MCF 10A (cell line): ENCODE measurements around the gene CAST. TPM values are rescaled to one million over a fixed set of nuclear protein-coding genes. Genes with fewer than 3 reads are reported as not detected.

Experiments
- BruUV-seq: library from RNA; stranded (reverse); fragments of 400-500 nt; replicated peaks from 2 replicates; lab custom pipeline; 2021; lab: Mats Ljungman, UMichigan
- CTCF ChIA-PET: fragments of 300-600 bp; sonication (Branson Sonifier 250); formaldehyde crosslinking; extraction: SDS; loops from one replicate; lab custom pipeline; 2021; ENCODE audit warnings: antibody characterized with exemption, inconsistent platforms; lab: Yijun Ruan, JAX
- POLR2A ChIA-PET: fragments of 300-600, 350-650 bp; sonication (Branson Sonifier 250); formaldehyde crosslinking; extraction: SDS; loops from one replicate; lab custom pipeline; 2020; ENCODE audit warnings: antibody characterized with exemption, inconsistent platforms; lab: Yijun Ruan, JAX
- DNase-seq: peaks from one replicate; pipeline ENCODE4 v3.0.0-alpha.2; 2018; ENCODE audit not compliant: unreplicated experiment
- H3K27ac Mint-ChIP-seq: one replicate; pipeline ENCODE4 v1.8.0; 2022; ENCODE audit warnings: mild to moderate bottlenecking, low read depth, mixed read lengths; ENCODE audit not compliant: unreplicated experiment
- H3K27me3 Mint-ChIP-seq: one replicate; pipeline ENCODE4 v1.8.0; 2022; ENCODE audit warnings: mixed read lengths; ENCODE audit not compliant: insufficient read depth, unreplicated experiment
- H3K36me3 Mint-ChIP-seq: one replicate; pipeline ENCODE4 v1.8.0; 2022; ENCODE audit warnings: mild to moderate bottlenecking, moderate library complexity, mixed read lengths; ENCODE audit not compliant: insufficient read depth, unreplicated experiment
- H3K4me1 Mint-ChIP-seq: one replicate; pipeline ENCODE4 v1.8.0; 2022; ENCODE audit warnings: mixed read lengths; ENCODE audit not compliant: insufficient read depth, unreplicated experiment
- H3K4me3 Mint-ChIP-seq: one replicate; pipeline ENCODE4 v1.8.0; 2022; ENCODE audit warnings: mild to moderate bottlenecking, moderate library complexity, mixed read lengths; ENCODE audit not compliant: unreplicated experiment
- H3K9me3 Mint-ChIP-seq: one replicate; pipeline ENCODE4 v1.8.0; 2022; ENCODE audit warnings: mixed read lengths; ENCODE audit not compliant: unreplicated experiment
- intact Hi-C: fragments of 100-400 bp; cut with micrococcal nuclease; formaldehyde crosslinking; loops from 2 replicates; pipeline ENCODE4 v1.14.1; 2022
- total RNA-seq: library from RNA; stranded (reverse); gene quantifications from 2 replicates; pipeline ENCODE4 v1.2.3, GENCODE V29; 2022
- TF ChIP-seq, protein P1 (sequence below): fragments of 200-600 bp; IDR thresholded peaks from one replicate; pipeline ENCODE4 v1.8.0; 2022; ENCODE audit warnings: antibody characterized with exemption, mild to moderate bottlenecking; ENCODE audit not compliant: unreplicated experiment

The CAST gene
- total RNA-seq, 1 experiment from 2014 or later, result 351 TPM

DNA sequence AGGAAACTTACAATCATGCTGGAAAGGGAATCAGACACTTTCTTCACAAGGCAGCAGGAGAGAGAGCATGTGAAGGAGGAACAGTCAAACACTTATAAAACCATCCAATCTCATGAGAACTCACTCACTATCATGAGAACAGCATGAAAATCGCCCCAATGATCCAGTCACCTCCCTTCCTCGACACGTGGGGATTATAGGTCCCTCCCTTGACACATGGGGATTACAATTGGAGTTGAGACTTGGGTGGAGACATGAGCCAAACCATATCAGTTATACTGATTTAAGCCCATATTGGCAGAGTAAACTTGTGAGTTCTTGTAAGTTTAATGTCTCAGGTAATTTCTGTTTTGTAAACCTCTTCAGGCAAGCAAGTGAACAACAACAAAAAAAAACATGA, 74.8 kb downstream of the CAST start:
- H3K36me3 Mint-ChIP-seq, result peaks cover 77% of the 10 kb centered on the region
- DNase-seq, result no peak
- BruUV-seq, result no TSS peak
- no peaks in the 10 kb centered on the region for H3K9me3 Mint-ChIP-seq
- CTCF ChIA-PET, result no interaction called here
- H3K27me3 Mint-ChIP-seq, result no peaks in the 10 kb centered on the region
- TF ChIP-seq, protein P1, sequence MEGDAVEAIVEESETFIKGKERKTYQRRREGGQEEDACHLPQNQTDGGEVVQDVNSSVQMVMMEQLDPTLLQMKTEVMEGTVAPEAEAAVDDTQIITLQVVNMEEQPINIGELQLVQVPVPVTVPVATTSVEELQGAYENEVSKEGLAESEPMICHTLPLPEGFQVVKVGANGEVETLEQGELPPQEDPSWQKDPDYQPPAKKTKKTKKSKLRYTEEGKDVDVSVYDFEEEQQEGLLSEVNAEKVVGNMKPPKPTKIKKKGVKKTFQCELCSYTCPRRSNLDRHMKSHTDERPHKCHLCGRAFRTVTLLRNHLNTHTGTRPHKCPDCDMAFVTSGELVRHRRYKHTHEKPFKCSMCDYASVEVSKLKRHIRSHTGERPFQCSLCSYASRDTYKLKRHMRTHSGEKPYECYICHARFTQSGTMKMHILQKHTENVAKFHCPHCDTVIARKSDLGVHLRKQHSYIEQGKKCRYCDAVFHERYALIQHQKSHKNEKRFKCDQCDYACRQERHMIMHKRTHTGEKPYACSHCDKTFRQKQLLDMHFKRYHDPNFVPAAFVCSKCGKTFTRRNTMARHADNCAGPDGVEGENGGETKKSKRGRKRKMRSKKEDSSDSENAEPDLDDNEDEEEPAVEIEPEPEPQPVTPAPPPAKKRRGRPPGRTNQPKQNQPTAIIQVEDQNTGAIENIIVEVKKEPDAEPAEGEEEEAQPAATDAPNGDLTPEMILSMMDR, result no peak
- no peak overlapping the region for H3K27ac Mint-ChIP-seq
- intact Hi-C loops, result no loop called here
- POLR2A ChIA-PET, result no interaction called here
- peaks cover 27% of the 10 kb centered on the region for H3K4me1 Mint-ChIP-seq
- H3K4me3 Mint-ChIP-seq, result no peak overlapping the region

DNA sequence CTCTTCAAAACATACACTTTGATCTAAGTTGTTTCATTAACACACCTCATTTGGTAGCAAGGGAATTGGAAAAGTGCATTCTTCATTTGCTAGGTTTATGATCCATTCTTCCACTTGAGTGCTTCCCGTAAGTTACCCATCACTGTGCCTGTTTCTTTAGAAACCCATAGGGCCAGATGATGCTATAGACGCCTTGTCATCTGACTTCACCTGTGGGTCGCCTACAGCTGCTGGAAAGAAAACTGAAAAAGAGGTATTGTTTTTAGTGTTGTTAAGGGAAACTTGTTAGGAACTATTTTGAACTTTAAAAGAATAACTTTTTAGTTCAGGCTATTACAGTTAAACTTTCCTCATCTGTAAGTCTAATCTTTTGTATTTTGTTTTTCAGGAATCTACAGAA, 78.9 kb downstream of the CAST start:
- Mint-ChIP-seq H3K9me3 (no peaks in the 10 kb centered on the region), H3K4me1 (peaks cover 4% of the 10 kb centered on the region), H3K36me3 (peaks cover 97% of the 10 kb centered on the region), H3K27ac (no peak overlapping the region), H3K27me3 (no peaks in the 10 kb centered on the region), H3K4me3 (no peak overlapping the region)
- intact Hi-C loops, result no loop called here
- DNase-seq, result no peak
- BruUV-seq, result no TSS peak
- ChIA-PET POLR2A (interaction anchor here (0.7 to 1.8 kb wide), 3 partner anchors 11 to 50 kb away, joined by 3 to 5 read pairs (median 3); no protein-coding TSS in a partner anchor), CTCF (interaction anchor here (0.6 to 4.3 kb wide), 3 partner anchors 11 to 134 kb away, joined by 3 to 34 read pairs (median 3); no protein-coding TSS in a partner anchor)
- TF ChIP-seq, protein P1, result no peak

DNA sequence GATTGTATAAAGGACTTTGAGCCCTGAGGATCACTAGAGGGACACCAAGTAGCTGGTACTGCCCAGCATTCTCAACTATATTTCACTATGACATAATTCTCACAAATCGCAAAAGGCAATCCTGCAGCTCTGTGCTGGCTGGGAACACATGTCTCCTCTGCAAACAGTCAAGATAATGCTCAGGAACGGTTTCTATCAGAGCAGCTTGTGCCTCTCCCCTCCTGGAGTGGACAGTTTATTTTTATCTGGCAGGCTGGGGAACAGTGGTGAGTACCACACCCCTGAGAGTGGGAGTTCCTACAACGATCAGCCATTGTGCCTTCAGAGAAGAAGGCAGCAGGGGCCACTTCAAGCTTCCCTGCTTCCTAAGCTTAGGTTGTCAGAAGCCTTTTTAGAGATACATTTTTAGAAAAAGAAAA, 79.7 kb downstream of the CAST start:
- Mint-ChIP-seq H3K4me3 (no peak overlapping the region), H3K36me3 (peaks cover 98% of the 10 kb centered on the region), H3K4me1 (peaks cover 4% of the 10 kb centered on the region), H3K27ac (no peak overlapping the region), H3K27me3 (no peaks in the 10 kb centered on the region), H3K9me3 (no peaks in the 10 kb centered on the region)
- DNase-seq, result no peak
- TF ChIP-seq, protein P1, result no peak
- intact Hi-C loops, result no loop called here
- ChIA-PET POLR2A (interaction anchor here (1.3 to 1.8 kb wide), 3 partner anchors 8 to 51 kb away, joined by 3 to 5 read pairs (median 5); no protein-coding TSS in a partner anchor), CTCF (interaction anchor here (0.5 to 4.3 kb wide), 6 partner anchors 10 to 392 kb away, joined by 3 to 34 read pairs (median 4); no protein-coding TSS in a partner anchor)
- no TSS peak for BruUV-seq

DNA sequence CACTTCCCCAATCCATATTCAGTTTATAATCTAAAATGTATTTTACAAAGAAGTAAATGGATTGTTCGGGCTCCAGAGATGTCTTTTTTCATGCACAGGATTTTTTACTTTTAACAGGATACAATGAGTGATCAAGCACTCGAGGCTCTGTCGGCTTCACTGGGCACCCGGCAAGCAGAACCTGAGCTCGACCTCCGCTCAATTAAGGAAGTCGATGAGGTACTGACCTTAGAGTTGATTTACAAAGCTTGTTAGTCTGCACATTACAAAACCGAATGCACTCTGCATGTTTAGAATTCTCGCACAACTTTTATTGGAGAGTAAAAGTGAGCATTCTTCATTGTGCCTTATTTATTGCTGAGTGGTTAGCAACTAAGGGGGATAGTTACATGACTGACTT, 80.4 kb downstream of the CAST start:
- H3K4me3 Mint-ChIP-seq, result no peak overlapping the region
- BruUV-seq, result no TSS peak
- ChIA-PET POLR2A (interaction anchor here (1.0 to 1.8 kb wide), 4 partner anchors 9 to 51 kb away, joined by 3 to 5 read pairs (median 4); no protein-coding TSS in a partner anchor), CTCF (interaction anchor here (1.4 to 4.3 kb wide), 5 partner anchors 8 to 128 kb away, joined by 4 to 34 read pairs (median 8); no protein-coding TSS in a partner anchor)
- peaks cover 98% of the 10 kb centered on the region for H3K36me3 Mint-ChIP-seq
- DNase-seq, result no peak
- intact Hi-C loops, result no loop called here
- TF ChIP-seq, protein P1, result no peak
- peaks cover 4% of the 10 kb centered on the region for H3K4me1 Mint-ChIP-seq
- peak overlapping the region; percentile 57 for H3K27ac Mint-ChIP-seq
- H3K9me3 Mint-ChIP-seq, result no peaks in the 10 kb centered on the region
- H3K27me3 Mint-ChIP-seq, result no peaks in the 10 kb centered on the region
